Mesothelial cell of epicardium (in vitro differentiated cells): Measurements from ENCODE around the gene KATNAL1. TPM values are rescaled to one million over a fixed set of nuclear protein-coding genes. Genes with fewer than 3 reads are reported as not detected.

Source experiments
- DNase-seq, 2 experiments: peaks; one replicate each; pipeline ENCODE4 v3.0.0; 2021; ENCODE audit warnings: low spot score in 2 of 2; ENCODE audit not compliant: unreplicated experiment in 2 of 2
- H3K27ac Mint-ChIP-seq: 2 replicates; pipeline ENCODE4 v1.8.0; 2021; ENCODE audit warnings: mixed read lengths
- H3K27me3 Mint-ChIP-seq: 2 replicates; pipeline ENCODE4 v1.8.0; 2021; ENCODE audit warnings: low read depth, mixed read lengths
- H3K36me3 Mint-ChIP-seq: 2 replicates; pipeline ENCODE4 v1.8.0; 2021; ENCODE audit warnings: mixed read lengths
- H3K4me1 Mint-ChIP-seq: 2 replicates; pipeline ENCODE4 v1.8.0; 2021; ENCODE audit warnings: mixed read lengths
- H3K4me3 Mint-ChIP-seq: 2 replicates; pipeline ENCODE4 v1.8.0; 2021; ENCODE audit warnings: mild to moderate bottlenecking, moderate library complexity, mixed read lengths
- H3K9me3 Mint-ChIP-seq: 2 replicates; pipeline ENCODE4 v1.8.0; 2021; ENCODE audit warnings: mixed read lengths
- total RNA-seq: library from RNA; stranded (reverse); gene quantifications from 3 replicates; pipeline ENCODE4 v1.2.1, GENCODE V29; 2021
- TF ChIP-seq, protein P1 (sequence below): fragments of 200-600 bp; sonication (generic); IDR thresholded peaks from one replicate; pipeline ENCODE4 v1.5.0; 2021; ENCODE audit warnings: antibody characterized with exemption; ENCODE audit not compliant: unreplicated experiment

The KATNAL1 gene
- total RNA-seq, 1 donor from 2014 or later: 26.8 TPM

DNA sequence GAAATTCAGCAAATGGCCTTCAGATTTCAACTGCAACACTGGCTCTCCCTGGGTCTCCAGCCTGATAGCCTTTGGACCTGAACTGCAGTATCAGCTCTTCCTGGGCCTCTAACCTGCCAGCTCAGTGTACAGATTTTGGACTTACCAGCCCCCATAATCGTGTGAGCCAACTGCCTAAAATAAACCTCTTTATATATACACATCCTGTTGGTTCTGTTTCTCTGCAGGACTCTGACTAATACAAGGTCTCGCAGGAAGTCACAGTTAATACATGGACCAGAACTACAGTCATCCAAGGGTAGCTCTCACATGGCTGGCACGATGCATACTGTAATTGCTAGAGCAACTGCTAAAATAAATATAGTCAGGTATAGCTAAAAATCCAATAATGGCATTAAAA is 85.1 kb downstream of the KATNAL1 start:
- H3K4me1 Mint-ChIP-seq: no peaks in the 10 kb centered on the region
- no peak overlapping the region for H3K27ac Mint-ChIP-seq
- H3K36me3 Mint-ChIP-seq: peaks cover 53% of the 10 kb centered on the region
- peaks cover 31% of the 10 kb centered on the region for H3K9me3 Mint-ChIP-seq
- H3K4me3 Mint-ChIP-seq: no peak overlapping the region
- DNase-seq: no peak
- H3K27me3 Mint-ChIP-seq: no peaks in the 10 kb centered on the region
- TF ChIP-seq, protein P1, sequence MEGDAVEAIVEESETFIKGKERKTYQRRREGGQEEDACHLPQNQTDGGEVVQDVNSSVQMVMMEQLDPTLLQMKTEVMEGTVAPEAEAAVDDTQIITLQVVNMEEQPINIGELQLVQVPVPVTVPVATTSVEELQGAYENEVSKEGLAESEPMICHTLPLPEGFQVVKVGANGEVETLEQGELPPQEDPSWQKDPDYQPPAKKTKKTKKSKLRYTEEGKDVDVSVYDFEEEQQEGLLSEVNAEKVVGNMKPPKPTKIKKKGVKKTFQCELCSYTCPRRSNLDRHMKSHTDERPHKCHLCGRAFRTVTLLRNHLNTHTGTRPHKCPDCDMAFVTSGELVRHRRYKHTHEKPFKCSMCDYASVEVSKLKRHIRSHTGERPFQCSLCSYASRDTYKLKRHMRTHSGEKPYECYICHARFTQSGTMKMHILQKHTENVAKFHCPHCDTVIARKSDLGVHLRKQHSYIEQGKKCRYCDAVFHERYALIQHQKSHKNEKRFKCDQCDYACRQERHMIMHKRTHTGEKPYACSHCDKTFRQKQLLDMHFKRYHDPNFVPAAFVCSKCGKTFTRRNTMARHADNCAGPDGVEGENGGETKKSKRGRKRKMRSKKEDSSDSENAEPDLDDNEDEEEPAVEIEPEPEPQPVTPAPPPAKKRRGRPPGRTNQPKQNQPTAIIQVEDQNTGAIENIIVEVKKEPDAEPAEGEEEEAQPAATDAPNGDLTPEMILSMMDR: no peak

DNA sequence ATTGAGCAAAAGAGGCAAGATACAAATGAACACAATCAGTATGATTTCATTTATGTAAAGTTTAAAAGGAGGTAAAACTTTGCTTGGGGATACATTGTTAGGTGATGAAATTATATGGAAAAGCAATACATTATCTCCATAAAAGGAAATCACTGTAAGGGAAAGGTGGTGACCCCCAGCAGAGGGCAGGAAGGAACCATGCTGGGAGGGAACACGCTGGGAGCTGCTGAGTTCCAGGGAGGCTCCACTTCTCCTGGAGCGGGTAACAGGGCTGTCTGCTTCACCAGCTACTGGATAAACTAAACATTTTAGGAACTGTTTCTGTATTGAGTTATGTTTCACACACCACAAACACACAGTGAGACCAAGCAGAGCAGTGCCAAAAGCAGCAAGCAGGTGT is 91.2 kb downstream of the KATNAL1 start:
- Mint-ChIP-seq H3K4me3 (no peak overlapping the region), H3K27ac (no peak overlapping the region), H3K9me3 (no peaks in the 10 kb centered on the region), H3K4me1 (no peaks in the 10 kb centered on the region), H3K36me3 (peaks cover 16% of the 10 kb centered on the region), H3K27me3 (no peaks in the 10 kb centered on the region)
- no peak for DNase-seq
- TF ChIP-seq, protein P1: no peak

DNA sequence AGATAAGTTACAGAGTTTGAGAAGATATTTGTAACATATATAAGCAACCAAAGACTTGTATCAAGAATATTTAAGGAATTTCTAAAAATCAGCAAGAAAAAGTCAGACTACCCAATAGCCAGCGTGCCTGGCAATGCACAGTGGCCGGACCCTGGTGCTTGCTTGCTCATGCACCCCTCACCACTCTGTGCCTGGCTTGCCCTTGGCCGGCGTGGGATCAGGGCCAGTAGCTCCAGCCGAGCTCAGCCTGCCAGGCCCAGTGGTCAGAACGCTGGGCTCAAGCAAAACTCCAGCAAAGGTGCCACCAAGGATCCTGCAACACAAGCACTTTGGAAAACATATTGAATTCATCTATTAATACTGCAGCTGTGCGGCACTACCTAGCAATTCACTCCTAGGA is 95.1 kb downstream of the KATNAL1 start:
- no peak for DNase-seq
- Mint-ChIP-seq H3K27ac (no peak overlapping the region), H3K4me3 (no peak overlapping the region), H3K36me3 (peaks cover 30% of the 10 kb centered on the region), H3K4me1 (no peaks in the 10 kb centered on the region), H3K27me3 (no peaks in the 10 kb centered on the region), H3K9me3 (peaks cover 3% of the 10 kb centered on the region)
- TF ChIP-seq, protein P1: no peak

DNA sequence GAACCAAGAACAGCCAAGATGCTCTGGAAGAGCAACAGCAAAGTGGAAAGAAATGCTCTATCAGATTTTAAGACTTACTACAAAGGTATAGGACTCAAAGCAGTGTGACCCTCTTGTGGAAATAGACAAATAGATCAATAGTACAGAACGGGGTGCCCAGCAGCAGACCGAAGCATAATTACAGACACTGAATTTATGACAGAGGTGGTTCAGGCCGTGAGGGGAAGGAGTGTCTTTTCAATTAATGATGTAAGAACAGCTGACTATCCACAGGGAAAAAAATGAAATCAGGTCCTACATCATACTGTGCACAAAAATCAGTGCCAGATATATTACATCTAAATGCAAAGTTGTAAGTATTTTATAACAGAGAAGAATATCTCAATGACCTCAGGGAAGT is 95.6 kb downstream of the KATNAL1 start:
- H3K9me3 Mint-ChIP-seq: peaks cover 3% of the 10 kb centered on the region
- TF ChIP-seq, protein P1: no peak
- peaks cover 34% of the 10 kb centered on the region for H3K36me3 Mint-ChIP-seq

DNA sequence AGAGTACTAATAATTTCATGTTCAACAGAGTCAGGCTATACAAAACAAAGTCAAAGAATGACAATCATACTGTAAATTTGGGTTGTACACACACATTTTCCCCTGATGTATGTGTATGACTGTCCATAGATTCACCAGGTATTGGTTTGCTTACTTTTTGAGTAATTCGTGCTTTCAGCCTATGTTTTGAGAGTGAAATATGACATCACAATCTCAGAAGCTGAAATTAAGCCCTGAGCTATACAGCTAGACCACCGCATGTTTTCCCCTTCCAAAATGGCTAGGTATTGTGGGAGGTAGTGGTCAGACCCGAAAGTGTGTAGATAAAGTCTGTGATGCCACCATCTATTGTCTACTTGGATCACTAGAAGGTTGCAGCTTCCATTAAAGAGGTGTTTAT is 102.8 kb downstream of the KATNAL1 start:
- Mint-ChIP-seq H3K27ac (no peak overlapping the region), H3K9me3 (no peaks in the 10 kb centered on the region)

More for the DNA sequence above, 95.6 kb downstream of the KATNAL1 start:
- Mint-ChIP-seq H3K4me3 (no peak overlapping the region), H3K27ac (no peak overlapping the region), H3K4me1 (no peaks in the 10 kb centered on the region), H3K27me3 (no peaks in the 10 kb centered on the region)
- no peak for DNase-seq

DNA sequence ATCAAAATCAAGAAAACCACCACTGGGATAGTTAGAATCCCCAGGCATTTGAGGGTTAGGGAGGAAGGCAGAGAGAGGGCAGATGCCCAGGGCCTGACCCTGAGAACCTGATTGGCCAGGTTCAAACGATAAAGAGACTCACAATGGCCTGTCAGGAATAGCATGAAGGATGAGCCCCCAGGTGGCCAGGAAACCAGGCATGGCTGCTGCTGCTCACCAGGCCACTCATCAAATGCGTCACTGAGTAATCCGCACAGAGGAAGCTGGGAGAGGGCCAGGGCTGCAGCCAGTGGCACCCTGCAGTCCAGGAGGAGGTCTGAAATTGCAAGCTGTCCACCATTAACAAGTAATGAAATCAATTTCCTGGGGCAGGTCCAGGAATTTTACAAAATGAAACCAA is 111.3 kb downstream of the KATNAL1 start:
- H3K27ac Mint-ChIP-seq: no peak overlapping the region
- peaks cover 17% of the 10 kb centered on the region for H3K4me1 Mint-ChIP-seq
- H3K4me3 Mint-ChIP-seq: no peak overlapping the region
- H3K27me3 Mint-ChIP-seq: no peaks in the 10 kb centered on the region
- no peaks in the 10 kb centered on the region for H3K9me3 Mint-ChIP-seq
- DNase-seq: no peak
- H3K36me3 Mint-ChIP-seq: no peaks in the 10 kb centered on the region
- TF ChIP-seq, protein P1: no peak

More for the DNA sequence above, 102.8 kb downstream of the KATNAL1 start:
- Mint-ChIP-seq H3K36me3 (peaks cover 16% of the 10 kb centered on the region), H3K4me3 (no peak overlapping the region), H3K4me1 (no peaks in the 10 kb centered on the region), H3K27me3 (no peaks in the 10 kb centered on the region)
- DNase-seq: no peak
- TF ChIP-seq, protein P1: no peak
